CD8-positive, alpha-beta memory T cell (primary cell): ENCODE data around the gene CFAP251. TPM values are rescaled to one million over a fixed set of nuclear protein-coding genes. Genes with fewer than 3 reads are reported as not detected.
"Not testable (repeated sequence)": the region's sequence is repeated elsewhere in the genome, so short reads cannot be mapped to it uniquely, and the experiment has no call there.

ENCODE experiments used
- CTCF ChIA-PET: fragments of 350-600 bp; sonication (Branson Sonifier 250); formaldehyde crosslinking; loops from one replicate; lab custom pipeline; 2021; ENCODE audit warnings: antibody characterized with exemption; lab: Charles Lee
- POLR2A ChIA-PET: fragments of 350-600 bp; sonication (Branson Sonifier 250); formaldehyde crosslinking; loops from one replicate; lab custom pipeline; 2021; ENCODE audit warnings: antibody characterized with exemption; lab: Charles Lee
- DNase-seq, 5 donors: peaks; one replicate each; pipeline versions ENCODE4 v3.0.0 to v3.0.0-alpha.2; 2020 to 2022; ENCODE audit warnings: mixed read lengths in 1 of 5
- H3K27ac ChIP-seq: one replicate; pipeline ENCODE4 v1.7.0; 2013; ENCODE audit warnings: low read depth, mild to moderate bottlenecking, low read length, moderate library complexity
- H3K27me3 ChIP-seq: 2 replicates; pipeline ENCODE4 v1.7.0; 2013; ENCODE audit warnings: low read length, mild to moderate bottlenecking; ENCODE audit not compliant: insufficient read depth, poor library complexity, severe bottlenecking
- H3K36me3 ChIP-seq: 2 replicates; pipeline ENCODE4 v1.7.0; 2013; ENCODE audit warnings: mild to moderate bottlenecking, low read length, moderate library complexity; ENCODE audit not compliant: insufficient read depth
- H3K4me1 ChIP-seq: 2 replicates; pipeline ENCODE4 v1.7.0; 2013; ENCODE audit warnings: mild to moderate bottlenecking, low read length, moderate library complexity; ENCODE audit not compliant: insufficient read depth
- H3K4me3 ChIP-seq: 2 replicates; pipeline ENCODE4 v1.7.0; 2013; ENCODE audit warnings: mild to moderate bottlenecking, low read length
- H3K9me3 ChIP-seq: 2 replicates; pipeline ENCODE4 v1.7.0; 2013; ENCODE audit warnings: mild to moderate bottlenecking, low read length
- H3K27ac Mint-ChIP-seq, 8 donors: one replicate each; pipeline ENCODE4 v1.8.0; 2020 to 2021; ENCODE audit warnings: mixed read lengths in 8 of 8, mild to moderate bottlenecking in 6 of 8, inconsistent platforms in 3 of 8, moderate library complexity in 3 of 8
- H3K27me3 Mint-ChIP-seq, 2 donors: one replicate each; pipeline ENCODE4 v1.8.0; 2020 to 2021; ENCODE audit warnings: mixed read lengths in 2 of 2, mild to moderate bottlenecking in 1 of 2, moderate library complexity in 1 of 2
- H3K36me3 Mint-ChIP-seq, 3 donors: one replicate each; pipeline ENCODE4 v1.8.0; 2020 to 2021; ENCODE audit warnings: mixed read lengths in 3 of 3, inconsistent platforms in 1 of 3, mild to moderate bottlenecking in 1 of 3
- H3K4me1 Mint-ChIP-seq, 3 donors: one replicate each; pipeline ENCODE4 v1.8.0; 2020 to 2021; ENCODE audit warnings: mixed read lengths in 3 of 3, inconsistent platforms in 1 of 3, mild to moderate bottlenecking in 1 of 3
- H3K4me3 Mint-ChIP-seq, 7 donors: one replicate each; pipeline ENCODE4 v1.8.0; 2020 to 2021; ENCODE audit warnings: mixed read lengths in 7 of 7, mild to moderate bottlenecking in 6 of 7, moderate library complexity in 4 of 7, inconsistent platforms in 2 of 7
- H3K9me3 Mint-ChIP-seq, 5 donors: one replicate each; pipeline ENCODE4 v1.8.0; 2020 to 2022; ENCODE audit warnings: mixed read lengths in 5 of 5, mild to moderate bottlenecking in 3 of 5, moderate library complexity in 2 of 5, inconsistent platforms in 1 of 5
- polyA plus RNA-seq: library from polyadenylated mRNA; unstranded; fragments of 300-500 nt; fragmentation: Illumina TruSeq; gene quantifications from one replicate; pipeline ENCODE4 v1.2.3, GENCODE V29; 2021
- total RNA-seq, 2 experiments: library from RNA; stranded (reverse); gene quantifications; one replicate each; pipeline ENCODE4 v1.2.3, GENCODE V29; 2021

CFAP251 gene
- total and polyA plus RNA-seq, 3 experiments from 2014 or later = 0.31 to 0.72 TPM; not detected in 1

DNA sequence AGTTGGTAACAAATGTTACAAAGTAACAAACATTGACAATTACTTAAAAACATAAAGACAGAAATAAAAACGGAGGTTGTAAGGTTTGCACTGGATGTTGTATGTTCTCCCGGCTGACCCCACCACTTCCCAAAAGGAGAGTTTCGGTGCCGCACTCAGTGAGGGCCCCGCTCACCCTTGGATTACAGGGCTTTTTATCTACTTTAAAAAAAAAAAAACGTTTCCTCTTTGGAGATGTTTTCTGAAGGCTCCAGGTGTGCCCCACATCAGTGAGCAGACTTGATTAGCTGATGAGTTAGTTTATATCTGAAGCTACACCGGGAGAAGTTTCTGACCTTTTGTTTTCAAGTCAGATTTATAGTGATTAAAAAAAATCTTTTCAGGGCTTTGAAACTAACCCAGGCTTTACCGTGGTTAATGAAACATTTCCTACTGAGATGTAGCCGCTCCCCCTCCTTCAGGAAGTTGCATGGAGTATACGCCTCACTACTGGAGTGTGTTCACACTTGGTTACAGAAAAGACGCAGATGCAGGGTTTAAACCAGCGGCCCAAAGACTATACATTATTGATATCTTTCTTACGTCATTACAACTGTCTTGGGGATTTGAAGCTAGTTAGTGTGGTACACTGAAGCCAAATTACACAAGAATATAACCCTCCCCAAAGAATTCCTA is 65.3 kb downstream of the CFAP251 start:
- H3K36me3 ChIP-seq = no peaks in the 10 kb centered on the region
- Mint-ChIP-seq H3K27ac (no peak overlapping the region), H3K4me1 (no peaks in the 10 kb centered on the region), H3K27me3 (peaks cover 1 to 3% of the 10 kb centered on the region in 2 donors), H3K4me3 (no peak overlapping the region), H3K36me3 (no peaks in the 10 kb centered on the region), H3K9me3 (no peaks in the 10 kb centered on the region)
- no peak for DNase-seq
- H3K27ac ChIP-seq = no peak overlapping the region
- no peaks in the 10 kb centered on the region for H3K4me1 ChIP-seq
- H3K4me3 ChIP-seq = no peak overlapping the region
- ChIA-PET POLR2A (no interaction called here), CTCF (interaction anchor here (1.2 kb wide), 1 partner anchor 23 kb away, joined by 4 read pairs; no protein-coding TSS in a partner anchor)
- H3K9me3 ChIP-seq = no peaks in the 10 kb centered on the region
- H3K27me3 ChIP-seq = no peaks in the 10 kb centered on the region

DNA sequence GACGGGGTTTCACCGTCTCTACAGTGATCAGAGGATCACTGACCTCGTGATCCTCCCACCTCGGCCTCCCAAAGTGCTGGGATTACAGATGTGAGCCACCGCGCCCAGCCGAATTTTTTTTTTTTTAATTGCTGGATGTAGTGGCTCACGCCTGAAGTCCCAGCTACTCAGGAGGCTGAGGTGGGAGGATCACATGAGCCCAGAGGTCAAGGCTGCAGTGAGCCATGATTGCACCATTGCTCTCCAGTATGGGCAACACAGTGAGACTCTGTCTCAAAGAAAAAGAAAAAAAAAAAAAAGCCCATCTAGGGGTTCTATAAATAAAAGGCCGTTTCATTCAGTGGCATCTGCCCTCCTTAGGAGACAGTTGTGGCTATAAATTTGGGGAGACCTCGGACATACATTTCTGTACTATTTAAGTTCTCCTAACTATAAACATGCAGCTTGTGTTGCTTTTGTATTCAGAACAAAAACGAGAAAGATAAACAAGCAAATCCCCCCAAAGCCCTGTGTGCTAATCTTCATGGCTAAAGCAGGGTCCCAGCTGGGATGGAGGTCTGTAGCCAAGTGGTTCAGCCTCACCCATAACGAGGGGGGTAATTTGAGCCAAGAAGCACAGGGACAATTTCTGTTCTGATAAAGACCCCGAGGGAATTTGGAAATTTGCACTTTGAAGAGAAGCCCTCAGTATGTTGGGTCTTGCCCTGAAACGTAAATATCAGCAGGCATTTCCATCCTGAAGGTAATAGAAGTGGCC is 68.3 kb downstream of the CFAP251 start:
- no peaks in the 10 kb centered on the region for H3K36me3 Mint-ChIP-seq
- CTCF ChIA-PET = no interaction called here

GRCh38 chr12:121988519-121988918 is 70.1 kb downstream of the CFAP251 start:
- peaks cover 5 to 14% (median 6%) of the 10 kb centered on the region in 3 donors for H3K4me1 Mint-ChIP-seq
- H3K27me3 ChIP-seq, H3K4me1 ChIP-seq, H3K27ac ChIP-seq, H3K4me3 ChIP-seq, DNase-seq, H3K9me3 Mint-ChIP-seq, CTCF ChIA-PET, H3K27me3 Mint-ChIP-seq, POLR2A ChIA-PET, H3K27ac Mint-ChIP-seq, H3K4me3 Mint-ChIP-seq, H3K36me3 Mint-ChIP-seq, H3K9me3 ChIP-seq, H3K36me3 ChIP-seq: not testable (repeated sequence)

More for the DNA sequence above, 68.3 kb downstream of the CFAP251 start:
- H3K27ac Mint-ChIP-seq = no peak overlapping the region
- Histone ChIP-seq H3K4me1 (peaks cover under 1% of the 10 kb centered on the region), H3K27me3 (no peaks in the 10 kb centered on the region), H3K27ac (no peak overlapping the region), H3K4me3 (no peak overlapping the region), H3K9me3 (no peaks in the 10 kb centered on the region), H3K36me3 (no peaks in the 10 kb centered on the region)
- peaks cover 1 to 3% of the 10 kb centered on the region in 2 donors for H3K27me3 Mint-ChIP-seq
- no peaks in the 10 kb centered on the region for H3K9me3 Mint-ChIP-seq
- POLR2A ChIA-PET = interaction anchor here (0.7 kb wide), 1 partner anchor 19 kb away, joined by 6 read pairs; no protein-coding TSS in a partner anchor
- H3K4me3 Mint-ChIP-seq = no peak overlapping the region
- DNase-seq = no peak
- peaks cover 0 to 8% (median 2%) of the 10 kb centered on the region in 3 donors for H3K4me1 Mint-ChIP-seq

- Mint-ChIP-seq H3K4me3 (no peak overlapping the region), H3K4me1 (peaks cover 5 to 14% (median 6%) of the 10 kb centered on the region in 3 donors), H3K36me3 (no peaks in the 10 kb centered on the region), H3K27me3 (no peaks in the 10 kb centered on the region), H3K9me3 (no peaks in the 10 kb centered on the region), H3K27ac (peak overlapping the region in 1 of 8 donors; percentile 8)
- POLR2A ChIA-PET = no interaction called here
- Histone ChIP-seq H3K36me3 (no peaks in the 10 kb centered on the region), H3K9me3 (no peaks in the 10 kb centered on the region), H3K27ac (no peak overlapping the region), H3K4me1 (peaks cover 5% of the 10 kb centered on the region), H3K4me3 (no peak overlapping the region), H3K27me3 (no peaks in the 10 kb centered on the region)
- CTCF ChIA-PET = no interaction called here
- no peak for DNase-seq
Measured at GRCh38 chr12:121989276-121990113, 71.1 kb downstream of the CFAP251 start.

DNA sequence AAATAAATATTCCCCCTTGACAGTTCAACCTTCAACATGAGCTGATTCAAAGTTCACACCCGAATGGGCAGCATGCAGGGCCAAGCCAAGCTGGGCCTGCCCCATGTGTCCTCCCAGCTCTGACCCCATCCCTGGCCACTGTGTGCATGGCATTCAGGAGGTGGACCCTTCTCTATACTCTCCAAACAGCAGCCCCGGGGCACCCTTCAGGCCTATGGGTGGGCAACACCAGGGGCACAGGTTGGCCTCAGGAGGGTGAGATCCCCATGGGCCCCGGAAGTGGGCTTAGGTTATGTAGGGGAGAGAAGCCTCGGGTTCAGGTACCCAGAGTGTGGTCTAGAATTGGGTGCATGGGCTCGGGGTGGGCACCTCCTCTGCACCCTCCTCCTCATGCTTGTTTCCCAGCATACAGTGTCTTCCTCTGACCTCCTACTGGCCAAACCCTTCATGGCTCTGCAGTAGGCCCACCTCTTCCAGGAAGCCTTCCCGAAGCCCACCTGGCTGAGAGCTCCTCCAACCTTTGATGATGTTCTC is 71.8 kb downstream of the CFAP251 start:
- no peaks in the 10 kb centered on the region for H3K36me3 ChIP-seq
- ChIA-PET CTCF (no interaction called here), POLR2A (no interaction called here)
- no peaks in the 10 kb centered on the region for H3K9me3 Mint-ChIP-seq
- H3K9me3 ChIP-seq = no peaks in the 10 kb centered on the region
- peaks cover 5% of the 10 kb centered on the region for H3K4me1 ChIP-seq
- H3K36me3 Mint-ChIP-seq = no peaks in the 10 kb centered on the region
- no peak overlapping the region for H3K4me3 Mint-ChIP-seq
- H3K27ac Mint-ChIP-seq = peak overlapping the region in 1 of 8 donors; percentile 12
- peaks cover 5 to 14% (median 6%) of the 10 kb centered on the region in 3 donors for H3K4me1 Mint-ChIP-seq
- DNase-seq = no peak
- no peaks in the 10 kb centered on the region for H3K27me3 Mint-ChIP-seq
- H3K27ac ChIP-seq = no peak overlapping the region
- H3K4me3 ChIP-seq = no peak overlapping the region
- no peaks in the 10 kb centered on the region for H3K27me3 ChIP-seq

DNA sequence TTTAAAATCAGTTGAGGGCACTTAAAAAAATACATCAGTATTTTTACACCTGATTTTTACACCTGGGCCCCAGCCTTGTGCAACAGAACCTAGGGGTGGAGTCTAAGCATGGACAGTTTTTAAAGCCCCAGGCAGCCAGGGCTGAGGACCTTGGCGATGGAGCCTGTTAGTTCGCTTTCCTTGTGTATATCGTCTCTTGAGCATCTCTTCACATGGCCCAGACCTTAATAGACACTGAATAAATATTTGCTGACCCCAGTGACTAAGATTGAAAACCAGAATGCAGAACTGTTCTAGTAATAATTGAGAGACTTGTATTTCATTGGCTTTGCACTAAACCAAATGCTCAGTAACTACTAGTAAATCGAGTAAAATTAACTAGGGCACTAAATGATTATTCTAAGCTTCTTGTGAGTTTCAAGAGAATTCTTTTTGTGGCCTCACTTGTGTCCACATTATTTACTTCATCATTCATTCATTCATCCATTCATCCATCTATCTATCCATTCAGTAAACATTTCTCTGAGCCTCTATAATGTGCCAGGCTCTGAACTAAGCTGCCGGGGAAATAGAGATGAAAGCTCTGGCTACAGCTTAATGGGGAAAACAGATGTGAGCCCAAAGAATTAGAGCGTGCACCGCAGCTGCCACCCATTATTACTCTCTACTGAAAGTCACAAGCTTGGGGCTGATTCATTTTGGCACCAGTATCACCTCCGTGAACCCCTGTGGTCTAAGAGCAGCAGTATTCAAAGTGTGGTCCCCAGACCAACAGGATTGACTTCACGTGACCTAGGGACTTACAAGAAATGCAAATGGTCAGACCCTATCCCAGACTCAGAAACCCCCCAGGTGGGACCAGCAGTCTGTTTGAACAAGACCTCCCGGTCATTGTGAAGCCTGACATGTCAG is 72.6 kb downstream of the CFAP251 start:
- H3K4me1 ChIP-seq = peaks cover 5% of the 10 kb centered on the region
- peaks cover 5 to 14% (median 6%) of the 10 kb centered on the region in 3 donors for H3K4me1 Mint-ChIP-seq
- ChIA-PET CTCF (interaction anchor here (1.2 kb wide), 1 partner anchor 16 kb away, joined by 4 read pairs; no protein-coding TSS in a partner anchor), POLR2A (no interaction called here)
- H3K36me3 ChIP-seq = no peaks in the 10 kb centered on the region
- H3K27ac ChIP-seq = no peak overlapping the region
- no peaks in the 10 kb centered on the region for H3K9me3 ChIP-seq
- H3K4me3 ChIP-seq = no peak overlapping the region
- H3K27ac Mint-ChIP-seq = peak overlapping the region in 3 of 8 donors; percentile 1 to 60 (median 12)
- H3K27me3 ChIP-seq = no peaks in the 10 kb centered on the region
- H3K9me3 Mint-ChIP-seq = no peaks in the 10 kb centered on the region
- peaks cover 0 to 1% of the 10 kb centered on the region in 2 donors for H3K27me3 Mint-ChIP-seq
- H3K4me3 Mint-ChIP-seq = no peak overlapping the region
- H3K36me3 Mint-ChIP-seq = no peaks in the 10 kb centered on the region
- DNase-seq = no peak
